HG02759 (cell line): Measurements from ENCODE around the gene COMMD9.

Source experiments
- ATAC-seq: cut with Tn5 transposase; IDR thresholded peaks from one replicate; pipeline ENCODE4 v1.9.1; 2021; ENCODE audit warnings: mild to moderate bottlenecking, moderate library complexity; ENCODE audit not compliant: unreplicated experiment

Gene COMMD9

DNA sequence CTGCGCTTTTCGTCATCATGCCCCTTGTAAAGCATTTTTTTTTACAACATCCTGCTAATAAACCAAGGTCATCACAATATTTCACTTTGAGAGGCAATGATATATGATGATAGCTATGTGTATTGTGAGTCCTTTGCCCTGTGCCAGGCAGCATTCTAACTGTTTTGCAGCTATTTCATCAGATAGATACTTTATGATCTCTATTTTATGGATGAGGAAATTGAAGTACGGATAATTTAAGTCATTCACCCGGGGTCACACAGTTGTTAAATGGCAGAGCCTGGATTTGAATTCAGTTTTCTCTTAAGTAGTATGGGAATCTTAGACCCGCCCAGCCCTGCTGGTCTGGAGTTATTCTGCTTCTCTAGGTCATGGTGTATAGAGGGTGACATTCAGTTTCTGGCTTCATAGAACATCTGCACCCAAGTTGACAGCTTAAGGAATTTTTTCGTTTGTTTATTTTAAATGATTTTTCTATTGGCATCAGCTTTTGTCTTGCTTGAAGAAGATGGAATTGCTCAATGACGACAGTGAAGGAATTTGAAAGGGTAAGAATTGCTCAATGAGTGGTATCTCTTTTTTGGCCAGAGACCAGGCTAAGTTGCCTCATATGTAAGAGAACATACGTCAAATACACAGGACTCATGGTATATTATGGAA is 7.8 kb upstream of the COMMD9 start:
- ATAC-seq, result no peak

DNA sequence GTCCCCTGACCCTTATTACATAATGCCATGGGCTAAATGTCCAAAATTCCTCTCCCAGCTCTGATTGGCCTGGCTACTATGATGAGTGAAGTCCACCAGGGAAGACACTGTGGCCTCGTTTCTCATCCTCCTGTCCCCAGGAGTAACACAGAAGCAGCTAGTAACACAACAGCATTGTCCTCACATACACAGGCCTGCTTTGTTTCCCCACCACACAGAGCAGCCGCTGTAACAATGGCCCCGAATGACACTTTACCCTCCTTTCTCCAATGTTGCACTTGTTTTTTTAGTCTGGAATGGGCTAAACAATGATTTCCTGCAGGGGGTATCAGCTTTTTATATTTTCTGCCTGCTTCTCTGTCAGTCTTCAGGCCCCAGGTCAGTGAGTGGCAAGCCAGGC is 6.7 kb upstream of the COMMD9 start, which contains the start of gene PRR5L:
Gene PRR5L (plus strand): TSS at position 363 of the 400 bp plus-strand sequence. CDS start 104,834 bp downstream, outside the sequence.
- no peak for ATAC-seq

DNA sequence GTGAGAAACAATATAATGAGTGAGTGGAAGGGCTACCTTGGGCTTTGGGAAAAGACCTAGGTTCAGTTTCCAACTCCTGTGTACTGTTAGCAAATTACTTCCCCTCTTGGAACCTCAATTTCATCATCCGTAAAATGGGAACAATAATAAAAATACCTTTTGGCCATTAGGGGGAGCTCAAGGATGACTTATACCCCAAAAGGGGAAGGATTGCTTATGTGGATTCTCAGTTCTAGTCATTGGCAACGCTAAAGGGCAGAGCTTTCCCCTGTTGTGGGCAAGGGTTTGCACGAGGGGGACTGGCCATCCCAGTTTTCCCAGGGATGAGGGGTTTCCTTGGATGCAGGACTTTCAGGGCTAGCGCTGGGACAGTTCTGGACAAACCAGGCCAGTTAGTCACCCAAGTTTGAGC is 3.1 kb upstream of the COMMD9 start:
- ATAC-seq, result no peak

DNA sequence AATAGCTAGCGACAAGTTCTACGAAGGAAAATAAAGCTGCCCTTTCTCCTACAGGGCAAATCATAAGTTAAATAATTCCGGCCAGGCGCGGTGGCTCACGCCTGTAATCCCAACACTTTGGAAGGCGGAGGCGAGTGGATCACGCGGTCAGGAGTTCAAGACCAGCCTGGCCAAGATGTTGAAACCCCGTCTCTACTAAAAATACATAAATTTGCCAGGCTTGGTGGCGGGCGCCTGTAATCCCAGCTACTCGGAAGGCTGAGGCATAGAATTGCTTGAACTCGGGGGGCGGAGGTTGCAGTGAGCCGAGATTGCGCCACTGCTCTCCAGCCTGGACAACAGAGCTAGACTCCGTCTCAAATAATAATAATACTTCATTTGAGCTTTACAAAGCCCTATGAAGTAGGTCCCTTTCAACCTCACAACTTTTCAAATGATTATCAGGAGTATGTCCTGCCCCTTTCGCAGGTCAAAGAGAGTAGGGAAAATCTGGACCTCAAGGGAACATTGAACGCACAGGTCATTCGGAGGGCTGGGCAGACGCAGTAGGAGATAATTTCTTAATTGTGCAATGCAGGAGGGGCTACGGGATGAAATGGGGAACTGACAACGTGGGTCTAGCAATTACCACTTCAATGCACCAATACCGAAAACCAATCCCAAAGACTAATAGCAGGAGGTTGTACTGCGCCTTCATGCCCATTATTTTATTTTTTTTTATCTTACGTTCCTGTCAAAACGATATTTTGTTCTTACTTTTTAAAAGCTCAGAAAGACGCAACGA is 590 bp downstream of the COMMD9 start:
- ATAC-seq, result no peak

DNA sequence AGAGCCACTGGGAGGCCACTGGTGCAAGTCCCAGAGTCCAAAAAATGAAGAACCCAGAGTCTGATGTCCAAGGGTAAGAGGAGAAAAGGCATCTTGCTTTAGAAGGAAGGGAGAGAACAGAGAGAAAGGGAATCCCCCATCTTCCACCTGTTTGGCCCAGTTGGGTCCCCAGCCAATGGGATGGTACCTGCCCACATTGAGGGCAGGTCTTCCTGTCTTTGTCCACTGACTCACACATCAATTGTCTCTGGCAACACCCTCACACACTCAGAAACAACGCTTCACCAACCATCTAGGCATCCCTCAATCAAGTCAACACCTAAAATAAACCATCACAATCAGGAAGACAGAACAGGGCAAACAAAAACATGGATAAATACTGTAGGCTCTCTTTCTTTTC is 6.3 kb downstream of the COMMD9 start:
- no peak for ATAC-seq

DNA sequence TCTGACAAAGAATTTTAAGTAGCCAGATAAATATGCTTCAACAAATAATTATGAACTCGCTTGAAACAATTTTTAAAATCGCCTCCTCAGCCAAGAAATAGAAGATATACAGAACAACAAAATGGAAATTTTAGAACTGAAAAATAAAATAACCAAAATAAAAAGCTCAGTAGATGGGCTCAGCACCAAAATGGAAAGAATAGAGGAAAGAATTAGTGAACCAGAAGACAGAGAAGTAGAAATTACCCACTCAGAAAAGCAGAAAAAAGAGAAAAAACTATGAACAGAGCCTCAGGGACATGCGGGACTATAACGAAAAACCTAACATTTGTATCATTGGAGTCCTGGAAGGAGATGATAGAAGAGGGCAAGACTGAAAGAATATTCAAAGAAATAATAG is 7.4 kb downstream of the COMMD9 start:
- no peak for ATAC-seq

DNA sequence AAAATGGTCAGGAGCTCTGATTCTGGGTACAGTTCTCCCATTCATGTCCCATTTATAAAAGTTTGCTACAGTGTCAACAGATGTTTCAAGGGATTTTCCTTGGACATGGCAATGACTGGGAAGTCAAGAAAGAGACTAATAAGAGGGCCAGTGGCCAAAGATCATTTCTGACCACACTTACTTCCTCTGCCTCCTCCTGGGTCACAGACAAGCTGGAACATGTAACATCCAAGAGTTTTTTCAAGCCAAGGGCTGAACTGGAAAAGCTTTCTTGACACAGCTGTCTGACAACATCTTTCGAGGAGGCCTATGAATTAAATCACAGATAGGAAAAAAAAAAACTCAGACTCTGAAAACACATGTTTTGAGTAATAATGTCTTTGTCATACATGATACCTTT is 8.7 kb downstream of the COMMD9 start:
- ATAC-seq, result no peak

DNA sequence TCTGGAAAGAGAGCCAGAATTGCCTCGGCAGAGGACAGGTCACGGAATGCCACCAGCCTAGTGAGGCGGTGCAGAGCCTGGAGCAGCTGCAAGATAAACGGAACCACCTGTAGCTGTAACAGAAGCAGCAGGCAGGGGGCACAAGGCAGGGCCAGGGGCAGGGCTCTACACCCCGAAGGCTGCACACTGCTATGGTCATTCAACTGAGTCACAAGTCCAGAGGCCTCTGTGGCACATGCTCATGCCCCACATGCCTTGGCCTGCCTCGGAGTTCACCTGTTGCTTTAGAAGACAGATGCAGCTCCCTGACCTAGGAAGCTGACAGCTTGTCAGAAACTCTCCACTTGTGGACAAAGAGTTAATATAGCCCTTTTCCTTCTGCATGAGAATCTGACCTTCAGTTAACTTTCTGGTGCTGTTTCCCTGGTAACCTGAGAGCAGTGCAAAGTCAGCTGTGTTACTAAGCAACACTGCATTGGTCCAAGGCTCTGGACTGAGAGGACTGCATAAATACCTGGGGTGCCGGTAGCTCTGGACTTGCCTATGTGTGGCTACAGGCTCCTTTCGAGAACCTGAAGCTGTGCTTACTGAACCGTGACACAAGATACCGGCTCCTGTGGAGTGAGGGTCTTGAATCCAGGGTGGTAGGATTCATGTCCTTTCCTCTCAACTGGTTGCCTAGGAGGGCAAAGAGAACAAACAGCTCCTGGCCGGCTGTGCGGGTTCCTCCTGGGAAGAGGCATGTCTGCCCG is 10.5 kb downstream of the COMMD9 start:
- ATAC-seq, result no peak

DNA sequence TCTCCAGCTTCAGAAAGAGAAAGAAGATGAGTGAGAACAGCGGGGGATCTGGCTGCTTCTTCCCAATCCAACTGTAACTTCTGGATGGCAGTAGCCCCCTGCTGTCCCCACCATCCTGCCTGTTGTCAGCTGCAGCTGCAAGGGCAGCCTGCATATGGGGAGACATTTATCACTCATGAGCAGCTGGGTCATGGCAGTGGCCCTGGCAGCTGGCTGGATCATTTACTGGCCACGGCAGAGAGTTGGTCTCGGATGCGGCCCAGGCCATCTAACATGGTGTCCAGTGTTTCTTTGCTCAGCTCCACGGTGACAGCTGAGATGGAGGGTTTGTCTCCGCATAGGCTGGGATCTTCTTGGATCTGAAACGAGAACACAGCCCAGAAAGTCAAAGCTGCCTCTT is 14.8 kb downstream of the COMMD9 start:
- no peak for ATAC-seq

DNA sequence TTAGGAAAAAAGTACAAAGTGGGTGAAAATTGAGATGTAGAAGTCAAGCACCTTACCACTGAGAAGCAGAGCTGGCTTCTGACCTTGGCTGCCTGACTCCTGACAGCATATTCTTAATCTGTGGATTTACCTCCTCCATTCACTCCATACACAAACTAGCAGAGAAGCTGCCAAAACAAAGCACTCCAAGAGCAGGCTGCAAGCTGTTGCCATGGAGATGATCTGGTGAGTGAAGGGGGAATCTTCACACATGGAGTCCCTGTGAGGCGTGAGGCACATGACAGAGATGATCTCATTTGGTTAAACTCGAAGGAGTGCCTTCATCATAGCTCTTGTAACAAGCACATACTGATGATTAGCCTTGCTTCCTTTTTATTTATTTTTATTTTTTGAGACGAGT is 16.1 kb downstream of the COMMD9 start:
- no peak for ATAC-seq

DNA sequence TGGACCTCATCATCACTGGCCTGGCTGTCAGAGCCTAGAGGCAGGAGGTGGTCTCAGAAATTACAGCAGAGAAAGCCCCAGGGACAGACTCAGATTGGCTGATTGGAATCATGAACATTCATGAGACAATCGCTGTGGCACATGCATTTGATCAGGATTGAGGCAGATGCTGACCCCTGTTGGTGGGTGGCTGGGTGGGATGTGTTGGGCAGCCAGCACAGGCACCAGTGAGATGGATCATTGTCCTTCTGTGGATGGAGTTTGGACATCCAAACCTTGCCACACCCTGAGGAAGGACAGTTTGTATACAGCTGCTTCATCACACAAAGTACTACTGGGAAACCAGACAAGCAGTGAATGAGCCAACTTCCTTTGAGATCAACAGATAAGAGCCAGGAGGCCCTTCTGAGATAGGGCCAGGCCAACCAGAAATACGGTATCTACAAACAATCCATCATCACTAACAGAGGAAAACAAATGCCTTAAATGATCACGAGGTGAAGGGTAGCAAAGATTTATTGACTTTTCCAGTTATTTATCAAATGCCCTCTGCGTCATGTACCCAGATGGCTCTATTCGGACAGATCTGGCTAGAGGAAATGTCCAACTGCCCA is 17.3 kb downstream of the COMMD9 start:
- ATAC-seq, result no peak

DNA sequence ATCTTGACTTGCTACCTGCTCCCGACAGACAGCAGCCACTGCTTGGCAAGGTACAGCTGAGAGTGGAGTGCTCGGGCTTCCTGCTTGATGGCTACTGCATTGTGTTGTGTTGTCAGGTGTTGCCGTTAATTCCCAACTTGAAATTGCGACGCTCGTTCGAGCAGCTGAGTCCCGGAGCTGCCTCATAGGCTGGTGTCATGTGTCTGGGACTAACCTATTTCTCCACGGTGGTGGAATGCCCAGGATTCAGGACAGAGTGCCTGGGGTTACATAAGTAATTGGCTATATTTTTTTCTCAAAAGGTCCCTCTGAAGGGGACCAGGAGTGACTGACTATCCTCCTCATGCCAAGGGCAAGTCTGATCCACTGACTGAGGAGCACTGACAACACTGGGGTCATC is 18.5 kb downstream of the COMMD9 start:
- ATAC-seq, result no peak

DNA sequence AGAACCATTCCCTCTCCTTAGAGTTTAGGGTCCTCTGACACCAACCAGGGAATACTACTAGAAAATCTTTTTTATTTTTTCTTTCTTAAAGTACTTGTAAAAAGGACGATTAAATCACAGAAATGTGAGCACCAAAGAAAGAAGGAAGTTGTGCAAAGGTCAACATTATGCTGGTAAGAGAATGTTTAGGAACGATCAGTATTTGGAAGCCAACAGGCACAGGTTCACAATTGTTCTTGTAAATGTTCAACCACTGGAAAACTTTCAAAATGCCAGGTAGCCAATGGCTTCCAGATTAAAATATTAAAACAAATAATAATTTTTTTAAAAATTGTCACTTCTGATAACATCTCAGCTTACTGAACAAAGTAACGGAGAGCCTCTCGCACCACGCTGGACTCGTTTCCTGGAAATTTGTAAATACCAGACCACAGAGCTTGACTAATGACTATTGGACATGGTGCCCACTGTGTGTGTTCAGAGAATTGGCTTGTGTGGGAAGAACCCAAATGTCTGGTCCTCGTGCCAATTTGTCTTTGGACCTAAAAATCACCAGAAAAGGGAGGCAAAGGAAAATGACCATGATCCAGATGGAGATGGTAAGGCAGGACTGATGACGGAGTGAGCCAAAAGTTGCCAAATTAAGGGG is 20.8 kb downstream of the COMMD9 start:
- no peak for ATAC-seq

DNA sequence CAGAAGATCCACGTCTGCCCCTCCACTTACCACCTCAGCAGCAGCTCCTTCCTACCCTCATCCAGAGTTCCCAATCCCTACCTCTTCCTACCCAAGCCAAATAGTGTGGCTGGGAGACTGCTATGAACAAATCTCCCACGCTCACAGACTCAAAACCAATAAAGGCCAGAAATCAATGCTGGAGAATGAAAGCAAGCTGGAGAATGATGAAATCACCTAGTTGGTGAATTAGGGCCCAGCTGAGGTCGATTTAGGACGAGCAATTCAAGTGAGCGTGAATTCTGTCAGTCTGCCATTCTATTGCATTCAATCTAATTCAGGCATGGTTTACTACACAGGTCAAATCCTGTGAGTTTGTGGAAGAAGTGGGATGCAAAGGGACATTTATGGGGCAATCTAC is 22.5 kb downstream of the COMMD9 start:
- ATAC-seq, result no peak

DNA sequence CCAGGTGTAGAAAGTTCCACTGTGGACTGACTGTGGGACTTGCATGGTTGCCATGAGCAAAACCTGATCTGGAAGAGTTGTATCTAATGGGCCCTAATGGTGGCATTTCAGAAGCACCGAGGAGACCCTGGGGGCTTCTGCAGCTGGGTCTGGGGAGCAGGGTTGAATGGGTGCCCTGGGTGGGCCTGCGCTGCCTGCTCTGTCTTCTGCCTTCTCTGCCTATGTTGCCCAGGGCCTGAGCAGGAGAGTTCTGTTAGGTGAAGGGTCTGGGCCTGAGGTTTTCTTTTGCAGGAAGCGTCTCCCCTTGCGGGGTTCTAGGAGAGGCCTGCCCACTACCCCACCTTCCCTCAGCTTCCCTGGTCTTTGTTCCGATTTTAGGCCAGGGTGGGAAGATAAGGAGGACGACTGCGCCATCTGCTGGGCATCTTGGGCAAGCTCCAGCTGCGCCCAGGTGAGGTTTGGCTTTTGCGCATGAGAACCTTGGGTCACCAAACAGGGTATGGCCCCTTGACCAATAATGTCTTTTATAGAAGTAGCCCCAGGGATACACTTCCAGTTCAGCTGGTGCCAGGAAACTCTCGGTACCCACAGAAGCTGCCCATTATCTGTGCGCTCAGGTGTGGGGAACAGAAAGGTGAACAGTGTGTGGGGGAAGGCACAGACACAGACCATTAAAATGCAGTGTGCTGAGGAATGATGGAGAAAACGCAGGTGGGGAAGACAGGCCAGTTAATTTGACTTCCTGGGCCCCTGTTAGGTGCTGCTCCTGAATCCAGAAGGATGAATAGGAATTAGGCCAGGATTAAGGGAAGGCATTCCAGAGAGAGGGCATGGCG is 23.2 kb downstream of the COMMD9 start:
- peak; percentile 83 for ATAC-seq

DNA sequence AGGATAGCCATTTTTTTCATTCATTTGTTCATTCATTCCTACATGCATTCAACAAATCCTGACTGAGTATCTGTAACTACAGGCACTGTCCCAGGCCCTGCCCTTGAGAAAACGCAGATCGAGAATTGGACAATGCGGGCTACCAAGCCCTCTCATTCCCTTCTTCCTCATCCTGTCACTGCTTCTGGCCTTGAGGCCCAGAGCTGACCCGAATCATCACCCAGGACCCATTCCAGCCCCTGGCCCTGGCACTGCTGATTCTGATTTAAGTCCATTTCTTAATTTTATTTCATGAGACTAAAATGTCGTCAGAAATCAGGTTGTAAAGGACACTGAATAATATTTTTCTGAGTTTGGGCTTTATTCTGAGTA is 24.3 kb downstream of the COMMD9 start:
- ATAC-seq, result no peak

DNA sequence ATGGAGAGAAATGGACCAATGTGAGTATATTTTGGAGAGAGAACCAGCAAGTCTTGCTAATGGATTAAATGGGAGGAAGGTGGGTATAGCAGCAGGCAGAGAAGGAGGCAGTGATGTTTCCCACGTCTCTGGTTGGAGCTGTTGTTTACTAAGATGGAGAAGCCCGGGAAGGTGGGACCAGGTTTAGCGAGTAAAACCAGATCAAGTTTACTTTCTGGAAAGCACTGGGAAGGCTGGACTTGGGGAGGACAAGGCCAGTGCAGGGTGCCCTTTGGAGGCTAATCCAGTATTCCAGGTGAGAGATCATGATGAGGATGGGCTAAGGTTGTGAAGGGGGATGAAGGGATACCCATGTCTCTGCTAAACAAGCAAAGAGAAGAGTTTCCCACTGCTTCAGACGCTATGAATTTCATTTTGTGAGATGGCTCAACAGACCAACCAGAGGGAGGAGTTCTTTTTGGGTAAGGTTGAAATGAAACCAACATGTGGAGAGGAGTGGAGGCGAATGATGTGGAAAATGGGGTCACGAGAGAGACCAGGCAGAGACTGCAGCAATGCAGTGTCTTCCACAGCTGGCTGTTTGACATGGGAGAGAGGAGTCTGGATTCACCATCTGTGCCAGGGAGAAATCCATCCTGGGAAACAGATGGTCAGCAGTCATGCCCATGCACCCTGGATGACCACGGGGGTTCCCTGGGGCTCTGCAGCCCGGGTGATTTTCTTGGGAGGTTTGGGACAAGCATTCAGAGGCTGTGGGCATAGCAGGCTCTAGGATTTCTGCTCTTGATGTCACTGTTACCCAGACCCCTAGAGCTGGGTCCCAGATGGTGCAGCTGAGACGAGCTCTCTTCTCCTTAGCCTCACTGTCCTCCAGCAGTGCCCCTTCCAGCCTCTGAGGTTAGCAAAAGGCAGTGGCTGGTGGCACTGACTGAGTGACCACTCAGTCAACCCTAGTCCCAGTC is 24.9 kb downstream of the COMMD9 start:
- ATAC-seq, result no peak

DNA sequence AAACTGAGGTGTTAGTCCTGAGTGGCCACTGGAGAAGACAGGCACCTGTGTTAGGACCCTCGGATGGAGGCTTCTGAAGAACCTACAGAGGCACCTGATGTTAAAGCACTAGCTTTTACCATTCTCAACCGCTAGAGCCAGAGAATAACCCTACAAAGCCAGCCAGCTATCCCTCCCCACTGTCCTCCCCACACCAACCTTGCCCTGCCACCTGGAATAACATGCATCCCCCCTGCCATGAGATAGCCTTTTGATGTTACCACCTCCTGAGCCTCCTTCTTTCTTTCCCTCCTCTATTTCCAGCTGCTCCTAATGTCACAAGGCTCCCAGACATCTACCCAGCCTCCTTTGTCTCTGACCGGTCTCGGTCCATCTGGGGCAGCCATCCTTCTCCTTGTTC is 28.1 kb downstream of the COMMD9 start:
- no peak for ATAC-seq
